BE2C (cell line): ENCODE data around the gene ADK.
A peak's percentile ranks its signal among the peaks of the same experiment; 100 is the strongest.
"Not testable (repeated sequence)": the region's sequence is repeated elsewhere in the genome, so short reads cannot be mapped to it uniquely, and the experiment has no call there.

Experiments used
- DNase-seq: peaks from one replicate; pipeline ENCODE4 v3.0.0-alpha.2; 2020
- H3K27me3 ChIP-seq: fragments of 250-450 bp; sonication (Bioruptor Pico); 2 replicates; pipeline ENCODE4 v1.5.1; 2020; ENCODE audit warnings: mild to moderate bottlenecking
- H3K36me3 ChIP-seq: fragments of 250-450 bp; sonication (Bioruptor Pico); 2 replicates; pipeline ENCODE4 v1.5.1; 2020; ENCODE audit warnings: mild to moderate bottlenecking
- H3K4me1 ChIP-seq: fragments of 250-450 bp; sonication (Bioruptor Pico); 2 replicates; pipeline ENCODE4 v1.5.1; 2020
- H3K4me3 ChIP-seq: 2 replicates; pipeline ENCODE4 v1.5.1; 2011; ENCODE audit warnings: low read depth, low read length
- H3K9me3 ChIP-seq: fragments of 250-450 bp; sonication (Bioruptor Pico); 2 replicates; pipeline ENCODE4 v1.5.1; 2020
- TF ChIP-seq, protein P1 (sequence below): IDR thresholded peaks from 2 replicates; pipeline ENCODE4 v1.5.1; 2012; ENCODE audit warnings: mild to moderate bottlenecking, low read depth, low read length

ADK gene

DNA sequence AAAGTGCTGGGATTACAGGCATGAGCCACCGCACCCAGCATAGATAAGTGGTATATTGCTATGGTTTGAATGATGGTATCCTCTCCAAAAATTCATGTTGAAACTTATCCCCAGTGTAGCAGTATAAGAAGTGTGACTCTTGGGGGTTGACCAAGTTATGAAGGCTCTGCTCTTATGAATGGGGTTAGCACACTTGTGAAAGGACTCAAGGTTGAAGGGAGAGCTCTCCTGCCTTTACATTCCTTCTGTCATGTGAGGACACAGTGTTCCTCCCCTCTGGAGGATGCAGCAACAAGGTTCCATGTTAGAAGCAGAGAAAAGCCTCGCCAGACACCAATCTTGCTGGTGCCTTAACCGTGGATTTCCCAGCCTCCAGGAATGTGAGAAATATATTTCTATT is 58.0 kb downstream of the ADK start:
- H3K9me3 ChIP-seq = no peaks in the 10 kb centered on the region
- no peaks in the 10 kb centered on the region; the same call in 1 of the 2 replicates for H3K36me3 ChIP-seq
- H3K4me1 ChIP-seq = no peaks in the 10 kb centered on the region
- no peak for DNase-seq
- H3K4me3 ChIP-seq = no peak overlapping the region
- TF ChIP-seq, protein P1, sequence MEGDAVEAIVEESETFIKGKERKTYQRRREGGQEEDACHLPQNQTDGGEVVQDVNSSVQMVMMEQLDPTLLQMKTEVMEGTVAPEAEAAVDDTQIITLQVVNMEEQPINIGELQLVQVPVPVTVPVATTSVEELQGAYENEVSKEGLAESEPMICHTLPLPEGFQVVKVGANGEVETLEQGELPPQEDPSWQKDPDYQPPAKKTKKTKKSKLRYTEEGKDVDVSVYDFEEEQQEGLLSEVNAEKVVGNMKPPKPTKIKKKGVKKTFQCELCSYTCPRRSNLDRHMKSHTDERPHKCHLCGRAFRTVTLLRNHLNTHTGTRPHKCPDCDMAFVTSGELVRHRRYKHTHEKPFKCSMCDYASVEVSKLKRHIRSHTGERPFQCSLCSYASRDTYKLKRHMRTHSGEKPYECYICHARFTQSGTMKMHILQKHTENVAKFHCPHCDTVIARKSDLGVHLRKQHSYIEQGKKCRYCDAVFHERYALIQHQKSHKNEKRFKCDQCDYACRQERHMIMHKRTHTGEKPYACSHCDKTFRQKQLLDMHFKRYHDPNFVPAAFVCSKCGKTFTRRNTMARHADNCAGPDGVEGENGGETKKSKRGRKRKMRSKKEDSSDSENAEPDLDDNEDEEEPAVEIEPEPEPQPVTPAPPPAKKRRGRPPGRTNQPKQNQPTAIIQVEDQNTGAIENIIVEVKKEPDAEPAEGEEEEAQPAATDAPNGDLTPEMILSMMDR = no peak
- no peaks in the 10 kb centered on the region for H3K27me3 ChIP-seq

DNA sequence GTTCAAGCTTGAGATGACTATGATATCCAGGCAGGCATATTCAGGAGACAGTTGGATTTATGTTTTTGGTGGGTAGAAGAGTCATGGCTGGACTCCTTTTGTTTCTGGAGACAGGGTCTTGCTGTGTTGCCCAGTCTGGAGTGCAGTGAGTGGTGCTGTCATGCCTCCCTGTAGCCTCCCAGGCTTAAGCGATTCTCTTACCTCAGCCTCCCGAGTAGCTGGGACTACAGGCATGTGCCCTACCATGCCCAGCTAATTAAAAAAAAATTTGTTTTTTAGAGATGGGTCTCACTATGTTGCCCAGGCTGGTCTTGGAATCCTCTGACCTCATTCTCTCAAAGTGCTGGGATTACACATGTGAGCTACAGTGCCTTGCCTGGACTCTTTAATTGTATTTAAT is 62.0 kb downstream of the ADK start:
- H3K27me3 ChIP-seq = no peaks in the 10 kb centered on the region
- H3K4me1 ChIP-seq = no peaks in the 10 kb centered on the region
- no peaks in the 10 kb centered on the region for H3K9me3 ChIP-seq
- no peak for DNase-seq
- peaks cover 7% of the 10 kb centered on the region for H3K36me3 ChIP-seq
- no peak overlapping the region for H3K4me3 ChIP-seq
- TF ChIP-seq, protein P1 = no peak

DNA sequence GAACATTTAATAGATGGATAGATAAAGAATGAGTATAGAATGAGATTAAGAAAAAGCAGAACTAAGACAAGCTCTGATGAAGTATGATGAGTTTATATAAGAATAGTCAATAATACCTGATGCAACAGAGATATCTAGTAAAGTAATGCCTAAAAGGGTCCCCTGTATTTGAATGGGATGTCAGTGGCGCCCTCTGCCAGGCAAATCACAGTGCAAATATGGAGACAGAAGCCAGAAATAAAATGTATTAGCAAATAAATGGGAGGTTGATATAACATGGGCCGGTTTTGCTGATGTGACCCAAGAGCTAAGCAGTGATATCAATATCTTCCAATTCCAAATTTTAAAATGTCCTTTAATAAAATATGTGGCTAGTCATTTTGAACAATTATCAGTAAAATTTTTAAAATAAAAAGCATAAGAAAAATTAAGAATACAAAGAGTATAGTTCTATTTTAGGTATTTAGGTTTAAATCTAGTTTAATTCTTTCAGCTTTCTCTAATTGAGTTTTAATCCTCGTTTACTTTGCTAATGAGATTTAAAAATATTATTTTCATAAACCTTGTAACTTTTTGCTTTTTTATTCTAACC is 62.6 kb downstream of the ADK start:
- no peak overlapping the region for H3K4me3 ChIP-seq
- DNase-seq = peak; percentile 49
- H3K36me3 ChIP-seq = peaks cover 7% of the 10 kb centered on the region
- no peaks in the 10 kb centered on the region for H3K4me1 ChIP-seq
- no peaks in the 10 kb centered on the region for H3K27me3 ChIP-seq
- H3K9me3 ChIP-seq = no peaks in the 10 kb centered on the region
- TF ChIP-seq, protein P1 = peak; percentile 69

DNA sequence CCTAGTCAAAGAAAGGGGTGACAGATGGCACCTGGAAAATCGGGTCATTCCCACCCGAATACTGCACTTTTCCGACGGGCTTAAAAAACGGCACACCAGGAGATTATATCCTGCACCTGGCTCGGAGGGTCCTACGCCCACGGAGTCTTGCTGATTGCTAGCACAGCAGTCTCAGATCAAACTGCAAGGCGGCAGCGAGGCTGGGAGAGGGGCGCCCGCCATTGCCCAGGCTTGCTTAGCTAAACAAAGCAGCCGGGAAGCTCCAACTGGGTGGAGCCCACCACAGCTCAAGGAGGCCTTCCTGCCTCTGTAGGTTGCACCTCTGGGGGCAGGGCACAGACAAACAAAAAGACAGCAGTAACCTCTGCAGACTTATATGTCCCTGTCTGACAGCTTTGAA is 66.1 kb downstream of the ADK start:
- not testable (repeated sequence) for DNase-seq, H3K4me1 ChIP-seq, H3K9me3 ChIP-seq, H3K27me3 ChIP-seq, H3K36me3 ChIP-seq, H3K4me3 ChIP-seq

DNA sequence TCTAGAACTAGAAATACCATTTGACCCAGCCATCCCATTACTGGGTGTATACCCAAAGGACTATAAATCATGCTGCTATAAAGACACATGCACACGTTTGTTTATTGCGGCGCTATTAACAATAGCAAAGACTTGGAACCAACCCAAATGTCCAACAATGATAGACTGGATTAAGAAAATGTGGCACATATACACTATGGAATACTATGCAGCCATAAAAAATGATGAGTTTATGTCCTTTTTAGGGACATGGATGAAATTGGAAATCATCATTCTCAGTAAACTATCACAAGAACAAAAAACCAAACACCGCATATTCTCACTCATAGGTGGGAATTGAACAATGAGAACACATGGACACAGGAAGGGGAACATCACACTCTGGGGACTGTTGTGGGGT is 71.4 kb downstream of the ADK start:
- not testable (repeated sequence) for DNase-seq, H3K4me1 ChIP-seq, H3K4me3 ChIP-seq, H3K27me3 ChIP-seq, H3K9me3 ChIP-seq, H3K36me3 ChIP-seq

DNA sequence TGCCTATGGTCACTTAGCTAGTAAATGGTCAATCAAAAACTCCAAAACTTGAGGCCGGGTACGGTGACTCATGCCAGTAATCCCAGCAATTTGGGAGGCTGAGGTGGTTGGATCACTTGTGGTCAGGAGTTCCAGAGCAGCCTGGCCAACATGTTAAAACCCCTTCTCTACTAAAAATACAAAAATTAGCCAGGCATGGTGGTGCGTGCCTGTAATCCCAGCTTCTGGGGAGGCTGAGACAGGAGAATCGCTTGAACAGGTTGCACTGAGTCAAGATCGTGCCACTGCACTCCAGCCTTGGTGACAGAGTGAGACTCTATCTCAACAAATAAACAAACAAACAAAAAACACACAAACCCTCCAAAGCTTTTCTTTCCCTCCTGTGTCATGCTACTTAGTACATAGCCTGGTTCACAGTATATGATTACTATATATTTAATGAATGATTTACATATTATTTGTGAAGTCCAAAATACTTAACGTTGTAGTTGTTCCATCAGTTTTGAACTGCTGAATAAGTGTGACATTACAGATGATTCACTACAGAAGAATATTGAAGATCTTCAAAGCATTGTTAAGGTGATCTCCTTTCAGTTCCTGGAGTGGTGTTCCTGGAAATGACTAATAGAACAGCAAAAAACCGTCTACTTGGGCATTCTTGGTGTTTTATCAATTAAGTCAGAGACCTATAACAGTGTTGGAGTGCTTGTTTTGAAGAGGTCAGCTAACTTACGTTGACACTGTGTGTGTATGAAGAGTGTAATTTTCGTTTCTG is 72.9 kb downstream of the ADK start:
- H3K9me3 ChIP-seq = no peaks in the 10 kb centered on the region

More for the DNA sequence above, 72.9 kb downstream of the ADK start:
- Histone ChIP-seq H3K36me3 (no peaks in the 10 kb centered on the region), H3K4me3 (no peak overlapping the region), H3K4me1 (no peaks in the 10 kb centered on the region), H3K27me3 (no peaks in the 10 kb centered on the region)
- no peak for DNase-seq
- TF ChIP-seq, protein P1 = no peak
